GM12874 (cell line): ENCODE results near the gene PLEKHD1.

Experiments used
- CTCF ChIP-seq: IDR thresholded peaks from 2 replicates; pipeline ENCODE4 v1.5.1; 2011; ENCODE audit warnings: low read depth, mild to moderate bottlenecking, control low read depth, low read length, moderate library complexity; ENCODE audit not compliant: insufficient read depth

The PLEKHD1 gene

DNA sequence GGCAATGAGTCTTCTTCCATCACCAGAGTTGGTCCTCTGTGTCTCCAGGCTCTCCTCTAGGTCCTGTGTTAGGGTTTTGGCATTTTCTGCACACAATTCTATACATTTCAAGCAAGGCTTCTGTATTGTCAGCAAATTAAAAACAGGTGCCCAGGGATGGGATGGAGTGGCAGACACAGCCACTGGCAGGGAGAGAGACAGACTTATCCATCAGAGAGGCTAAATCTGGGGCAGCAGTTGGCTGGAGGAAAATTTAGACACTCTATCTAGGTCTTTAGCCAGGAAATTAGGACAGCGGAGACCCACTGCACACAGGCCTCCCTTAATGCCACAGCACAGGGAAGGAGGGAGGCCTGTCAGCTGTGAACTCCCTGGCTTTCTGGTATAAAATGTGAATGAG is 20.2 kb downstream of the PLEKHD1 start:
- TF ChIP-seq CTCF = no peak

DNA sequence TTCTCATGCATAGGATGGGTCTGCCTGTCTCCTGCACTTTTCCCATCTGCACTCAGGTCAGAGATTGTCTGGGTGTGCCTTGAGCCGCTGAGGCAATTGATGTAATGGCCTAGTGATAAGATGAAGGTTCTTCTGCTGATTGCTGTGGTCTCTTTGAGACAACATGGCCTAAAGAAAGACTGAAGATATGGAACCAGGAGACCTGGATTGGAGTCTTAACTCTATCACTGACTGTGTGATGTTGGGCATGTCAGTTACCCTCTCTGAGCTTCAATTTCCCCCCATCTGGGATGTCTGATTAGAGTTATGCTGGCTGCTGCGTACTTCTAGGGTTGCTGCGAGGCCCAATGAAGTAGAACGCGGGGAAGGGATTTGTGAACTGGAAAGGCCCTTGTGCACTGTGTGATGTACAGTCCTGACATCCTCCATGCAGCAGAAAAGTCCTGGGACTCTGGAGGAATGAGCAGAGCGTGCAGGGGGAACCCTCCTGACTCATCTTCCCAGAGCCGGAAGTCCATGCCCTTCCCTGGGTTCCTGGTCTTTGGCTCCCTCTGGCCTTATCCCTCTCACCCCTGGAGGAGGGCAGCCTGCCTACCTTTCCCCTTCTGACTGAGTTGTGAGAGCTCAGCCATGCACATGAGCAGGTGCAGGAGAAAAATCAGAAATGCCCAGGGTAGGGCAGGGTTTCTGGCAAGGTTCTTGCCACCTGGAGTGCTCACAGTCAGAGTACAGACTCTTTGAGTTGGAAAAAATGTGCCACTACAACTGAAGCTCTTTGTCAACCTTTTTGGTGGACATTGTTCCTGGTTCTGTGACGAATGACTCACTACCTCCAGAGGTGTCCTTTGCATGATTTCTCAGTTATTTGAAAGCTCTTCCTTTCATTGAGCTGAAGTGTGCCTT is 21.1 kb downstream of the PLEKHD1 start:
- TF ChIP-seq CTCF = no peak

DNA sequence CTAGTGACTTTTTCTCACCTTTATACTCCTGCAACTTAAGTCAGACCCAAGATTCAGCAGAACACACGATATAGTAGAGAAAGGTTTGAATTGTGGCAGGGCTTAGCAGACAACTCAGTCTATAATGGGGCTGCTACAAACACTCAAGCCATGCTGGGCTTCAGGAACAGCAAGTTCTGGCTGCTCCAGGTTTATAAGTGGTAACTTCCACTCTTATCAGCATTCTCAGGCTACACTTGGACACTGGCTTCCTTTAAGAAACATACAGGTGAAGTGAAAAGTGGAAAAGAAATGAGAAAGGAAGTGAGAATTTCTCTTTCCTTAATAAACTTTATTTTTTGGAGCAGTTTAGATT is 21.7 kb downstream of the PLEKHD1 start:
- no peak for TF ChIP-seq CTCF

GRCh38 chr14:69518289-69519101 is 34.0 kb downstream of the PLEKHD1 start:
- TF ChIP-seq CTCF = no peak

- no peak for TF ChIP-seq CTCF
Observed at GRCh38 chr14:69519204-69520100, 34.9 kb downstream of the PLEKHD1 start.

GRCh38 chr14:69522026-69522425 is 37.5 kb downstream of the PLEKHD1 start:
- TF ChIP-seq CTCF = no peak
